GM12864 (cell line): ENCODE data around the gene BPGM.

Experiments
- DNase-seq: peaks from one replicate; pipeline ENCODE4 v3.0.0-alpha.2; 2011; ENCODE audit warnings: low read depth
- H3K4me3 ChIP-seq: 2 replicates; pipeline ENCODE4 v1.5.1; 2011; ENCODE audit warnings: mild to moderate bottlenecking, low read depth, low read length, control low read depth
- TF ChIP-seq, protein P1 (sequence below): IDR thresholded peaks from 2 replicates; pipeline ENCODE4 v1.5.1; 2011; ENCODE audit warnings: low read depth, mild to moderate bottlenecking, moderate library complexity, low read length, control low read depth, inconsistent platforms; ENCODE audit errors: missing control alignments

Gene BPGM

DNA sequence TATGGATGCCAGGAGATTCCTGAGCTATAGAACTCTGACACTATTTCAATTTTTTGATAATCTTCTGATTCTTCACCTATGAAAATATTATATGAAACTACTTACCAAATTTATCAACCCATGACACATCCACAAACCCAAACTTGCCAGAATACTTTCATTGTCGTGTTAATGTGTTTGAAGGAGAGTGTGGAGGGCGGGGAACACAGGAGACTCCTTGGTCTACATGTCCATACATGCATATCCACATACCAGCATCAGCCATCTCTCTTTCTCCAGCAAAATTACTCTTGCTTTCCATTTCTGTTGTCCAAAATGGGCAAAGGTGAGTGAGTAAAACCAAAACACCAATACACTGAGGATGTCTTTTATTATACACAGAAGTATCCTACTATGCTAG lies 23.5 kb upstream of the BPGM start:
- TF ChIP-seq, protein P1, sequence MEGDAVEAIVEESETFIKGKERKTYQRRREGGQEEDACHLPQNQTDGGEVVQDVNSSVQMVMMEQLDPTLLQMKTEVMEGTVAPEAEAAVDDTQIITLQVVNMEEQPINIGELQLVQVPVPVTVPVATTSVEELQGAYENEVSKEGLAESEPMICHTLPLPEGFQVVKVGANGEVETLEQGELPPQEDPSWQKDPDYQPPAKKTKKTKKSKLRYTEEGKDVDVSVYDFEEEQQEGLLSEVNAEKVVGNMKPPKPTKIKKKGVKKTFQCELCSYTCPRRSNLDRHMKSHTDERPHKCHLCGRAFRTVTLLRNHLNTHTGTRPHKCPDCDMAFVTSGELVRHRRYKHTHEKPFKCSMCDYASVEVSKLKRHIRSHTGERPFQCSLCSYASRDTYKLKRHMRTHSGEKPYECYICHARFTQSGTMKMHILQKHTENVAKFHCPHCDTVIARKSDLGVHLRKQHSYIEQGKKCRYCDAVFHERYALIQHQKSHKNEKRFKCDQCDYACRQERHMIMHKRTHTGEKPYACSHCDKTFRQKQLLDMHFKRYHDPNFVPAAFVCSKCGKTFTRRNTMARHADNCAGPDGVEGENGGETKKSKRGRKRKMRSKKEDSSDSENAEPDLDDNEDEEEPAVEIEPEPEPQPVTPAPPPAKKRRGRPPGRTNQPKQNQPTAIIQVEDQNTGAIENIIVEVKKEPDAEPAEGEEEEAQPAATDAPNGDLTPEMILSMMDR, result no peak
- DNase-seq, result no peak

DNA sequence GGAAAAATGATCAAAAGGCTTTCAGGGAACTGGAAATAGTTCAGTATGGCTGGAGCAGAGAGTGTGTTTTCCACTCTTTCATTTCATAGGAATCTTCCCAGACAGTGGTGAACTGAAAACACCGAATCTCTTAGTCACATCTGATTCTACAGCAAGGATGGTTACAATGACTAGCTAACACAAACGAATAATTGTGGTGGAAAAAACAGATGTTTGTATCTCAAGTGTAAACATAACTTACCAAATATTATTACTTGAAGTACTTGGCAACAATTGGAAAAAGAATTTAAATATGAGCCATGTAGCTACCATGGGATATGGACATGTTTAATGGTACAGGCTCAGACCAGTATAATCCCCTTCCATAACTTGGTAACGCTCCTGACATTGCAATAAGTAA lies 21.1 kb upstream of the BPGM start:
- H3K4me3 ChIP-seq, result no peak overlapping the region
- TF ChIP-seq, protein P1, result no peak
- DNase-seq, result no peak

More for the DNA sequence above, 23.5 kb upstream of the BPGM start:
- H3K4me3 ChIP-seq, result no peak overlapping the region

DNA sequence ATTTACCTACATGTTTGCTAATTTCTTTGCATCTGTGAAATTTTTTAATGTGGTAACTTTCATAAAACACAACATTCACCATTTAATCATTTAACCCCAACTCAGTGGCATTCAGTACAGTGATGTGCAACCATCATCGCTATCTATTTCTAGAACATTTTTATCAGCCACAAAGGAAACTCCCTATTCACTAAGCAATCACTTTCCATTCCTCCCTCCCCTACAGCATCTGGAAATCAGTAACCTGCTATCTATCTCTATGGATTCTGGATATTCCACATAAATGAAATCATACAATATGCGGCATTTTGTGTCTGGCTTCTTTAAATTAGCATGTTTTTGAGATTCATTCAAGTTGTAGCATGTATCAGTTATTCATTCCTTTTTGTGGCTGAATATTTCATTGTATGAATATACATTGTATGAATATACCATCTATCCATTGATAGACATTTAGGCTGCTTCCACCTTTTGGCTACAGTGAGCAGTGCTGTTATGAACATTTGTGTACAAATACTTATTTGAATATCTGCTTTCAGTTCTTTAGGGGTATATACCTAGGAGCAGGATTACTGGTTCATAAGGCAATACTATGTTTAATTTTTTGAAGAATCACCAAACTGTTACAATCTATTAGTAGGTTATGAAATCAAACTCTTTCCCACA lies 19.4 kb upstream of the BPGM start:
- TF ChIP-seq, protein P1, result no peak
- no peak overlapping the region for H3K4me3 ChIP-seq
- DNase-seq, result no peak

DNA sequence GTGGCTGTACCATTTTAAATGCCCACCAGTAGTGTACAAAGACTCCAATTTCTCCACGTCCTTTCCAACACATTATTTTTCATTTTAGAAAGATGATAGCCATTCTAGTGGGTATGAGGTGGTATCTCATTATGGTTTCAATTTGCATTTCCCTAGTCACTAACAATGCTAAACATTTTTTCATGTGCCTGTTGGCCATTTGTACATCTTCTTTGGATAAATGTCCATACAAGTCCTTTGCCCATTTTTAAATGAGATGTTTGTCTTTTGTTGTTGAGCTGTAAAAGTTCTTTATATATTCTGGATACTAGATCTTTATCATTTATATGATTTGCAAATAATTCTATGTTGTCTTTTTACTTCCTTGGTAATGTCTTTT lies 18.9 kb upstream of the BPGM start:
- no peak overlapping the region for H3K4me3 ChIP-seq
- TF ChIP-seq, protein P1, result no peak
- no peak for DNase-seq

DNA sequence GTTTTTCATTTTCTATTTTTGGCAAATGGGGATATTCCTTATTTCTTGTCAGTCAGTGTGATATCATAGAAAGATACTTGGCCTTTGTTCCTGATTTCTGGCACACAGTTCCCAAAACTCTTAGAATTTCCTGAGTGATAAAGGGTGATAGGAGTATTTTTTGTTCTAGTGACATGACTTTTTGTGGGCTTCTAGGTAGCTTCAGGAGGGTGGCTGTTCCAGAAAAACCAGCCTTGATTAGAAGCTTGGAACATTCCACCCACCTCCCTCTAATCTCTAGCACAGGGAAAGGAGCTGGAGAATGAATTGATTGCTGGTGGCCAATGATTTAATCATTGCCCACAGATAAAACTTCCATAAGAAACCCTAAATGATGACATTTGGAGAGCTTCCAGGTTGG lies 17.2 kb upstream of the BPGM start:
- no peak overlapping the region for H3K4me3 ChIP-seq
- TF ChIP-seq, protein P1, result no peak
- no peak for DNase-seq

DNA sequence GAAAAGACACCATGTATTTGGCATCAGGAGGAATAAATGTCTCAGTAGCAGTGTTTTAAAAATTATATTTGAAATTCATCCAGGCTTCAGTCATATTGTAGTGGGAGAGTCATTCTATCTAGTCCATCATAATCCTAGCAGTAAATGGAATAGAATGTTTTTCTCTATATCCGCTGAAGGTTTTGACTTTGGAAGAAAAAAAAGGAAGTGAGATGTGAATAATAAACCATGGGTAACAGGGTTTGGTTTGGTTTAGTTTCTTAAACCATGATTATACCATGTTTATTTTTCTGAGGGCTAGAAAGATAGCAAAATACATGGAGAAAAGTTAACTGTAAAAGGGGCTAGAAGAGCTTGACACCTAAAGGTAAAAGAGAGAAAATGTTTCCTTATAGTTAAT lies 16.4 kb upstream of the BPGM start:
- H3K4me3 ChIP-seq, result no peak overlapping the region
- DNase-seq, result no peak
- TF ChIP-seq, protein P1, result no peak

DNA sequence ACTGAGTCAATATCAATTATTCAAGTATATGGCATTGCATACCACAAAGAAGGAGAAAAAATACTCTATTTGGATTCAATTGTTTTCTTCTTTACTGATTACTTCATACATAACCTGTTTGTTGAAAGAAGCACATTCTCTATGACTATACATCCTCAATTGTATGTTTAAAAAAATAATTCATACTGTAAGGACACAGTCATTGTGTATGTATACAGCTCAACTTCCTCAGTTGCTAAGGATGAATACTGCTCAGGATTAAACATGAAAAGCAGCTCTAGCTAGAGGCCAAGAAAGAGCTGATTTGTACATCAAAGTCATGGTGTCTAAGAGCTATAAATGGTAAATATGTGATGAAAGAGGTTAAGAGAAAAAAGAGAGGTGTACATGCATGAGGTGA lies 15.8 kb upstream of the BPGM start:
- no peak for DNase-seq
- H3K4me3 ChIP-seq, result no peak overlapping the region
- TF ChIP-seq, protein P1, result no peak
